ENCODE measurements around the gene UBQLN3.

- TF ChIP-seq POLR2A (IDR thresholded peaks at IDR 0.05) (no peak), CTCF (IDR thresholded peaks at IDR 0.05) (no peak)
These were observed 23.8 kb downstream of the UBQLN3 start for GRCh38 chr11:5486003-5486402.
